CD4-positive, CD25-positive, alpha-beta regulatory T cell (primary cell): ENCODE results near the gene OFD1. TPM values are rescaled to one million over a fixed set of nuclear protein-coding genes. Genes with fewer than 3 reads are reported as not detected.
A peak's percentile ranks its signal among the peaks of the same experiment; 100 is the strongest.

Source experiments
- ATAC-seq, 2 donors: fragments of 150-1000 bp; cut with Tn5 transposase; one replicate each; pipeline ENCODE4 v1.10.0; 2021; ENCODE audit warnings: low read depth in 2 of 2, moderate number of reproducible peaks in 2 of 2, moderate library complexity in 1 of 2
- DNase-seq, 3 donors: peaks; one replicate each; pipeline versions ENCODE4 v3.0.0 to v3.0.0-alpha.2; 2012 to 2022; ENCODE audit warnings: mixed read lengths in 1 of 3
- H3K27ac ChIP-seq: one replicate; pipeline ENCODE4 v1.7.0; 2013; ENCODE audit warnings: mild to moderate bottlenecking, low read length; ENCODE audit not compliant: insufficient read depth, poor library complexity, severe bottlenecking
- H3K27me3 ChIP-seq: one replicate; pipeline ENCODE4 v1.7.0; 2013; ENCODE audit warnings: low read length; ENCODE audit not compliant: control insufficient read depth, insufficient read depth
- H3K36me3 ChIP-seq: one replicate; pipeline ENCODE4 v1.7.0; 2013; ENCODE audit warnings: mild to moderate bottlenecking, low read length, moderate library complexity; ENCODE audit not compliant: control insufficient read depth, insufficient read depth
- H3K4me1 ChIP-seq: 2 replicates; pipeline ENCODE4 v1.7.0; 2013; ENCODE audit warnings: mild to moderate bottlenecking, low read length; ENCODE audit not compliant: insufficient read depth, control insufficient read depth, poor library complexity, severe bottlenecking
- H3K4me3 ChIP-seq: one replicate; pipeline ENCODE4 v1.7.0; 2013; ENCODE audit warnings: low read depth, mild to moderate bottlenecking, low read length, moderate library complexity
- H3K9me3 ChIP-seq, 2 experiments: 1 replicate in 1 of 2; 2 replicates in 1 of 2; pipeline ENCODE4 v1.7.0; 2013; ENCODE audit warnings: low read length in 2 of 2, mild to moderate bottlenecking in 1 of 2, moderate library complexity in 1 of 2; ENCODE audit not compliant: control insufficient read depth in 2 of 2
- H3K27ac Mint-ChIP-seq, 3 donors: one replicate each; pipeline ENCODE4 v1.8.0; 2020 to 2022; ENCODE audit warnings: mild to moderate bottlenecking in 3 of 3, mixed read lengths in 3 of 3, moderate library complexity in 2 of 3
- H3K27me3 Mint-ChIP-seq: one replicate; pipeline ENCODE4 v1.8.0; 2022; ENCODE audit warnings: mild to moderate bottlenecking, mixed read lengths
- H3K36me3 Mint-ChIP-seq: one replicate; pipeline ENCODE4 v1.8.0; 2020; ENCODE audit warnings: mixed read lengths
- H3K4me1 Mint-ChIP-seq, 4 donors: one replicate each; pipeline ENCODE4 v1.8.0; 2020 to 2022; ENCODE audit warnings: mixed read lengths in 4 of 4, mild to moderate bottlenecking in 1 of 4
- H3K4me3 Mint-ChIP-seq, 4 donors: one replicate each; pipeline ENCODE4 v1.8.0; 2020 to 2022; ENCODE audit warnings: mild to moderate bottlenecking in 4 of 4, mixed read lengths in 4 of 4, moderate library complexity in 3 of 4
- H3K9me3 Mint-ChIP-seq, 7 donors: one replicate each; pipeline ENCODE4 v1.8.0; 2020 to 2022; ENCODE audit warnings: mixed read lengths in 7 of 7, mild to moderate bottlenecking in 3 of 7, moderate library complexity in 2 of 7
- polyA plus RNA-seq, 4 donors: library from polyadenylated mRNA; unstranded; fragments of 300-500 nt; fragmentation: Illumina TruSeq; gene quantifications; one replicate each; pipeline ENCODE4 v1.2.3, GENCODE V29; 2021
- total RNA-seq: library from RNA; stranded (reverse); gene quantifications from one replicate; pipeline ENCODE4 v1.2.3, GENCODE V29; 2022

The OFD1 gene
- total and polyA plus RNA-seq, 5 donors from 2014 or later: 26.9 to 79.9 (median 34.5) TPM

- Mint-ChIP-seq H3K36me3 (no peaks in the 10 kb centered on the region), H3K4me1 (peaks cover 13 to 72% (median 50%) of the 10 kb centered on the region in 4 donors), H3K9me3 (no peaks in the 10 kb centered on the region), H3K27ac (no peak overlapping the region), H3K27me3 (no peaks in the 10 kb centered on the region), H3K4me3 (peak overlapping the region in 1 of 4 donors; percentile 32)
- Histone ChIP-seq H3K36me3 (no peaks in the 10 kb centered on the region), H3K27me3 (no peaks in the 10 kb centered on the region), H3K27ac (no peak overlapping the region), H3K4me1 (peaks cover 5% of the 10 kb centered on the region), H3K9me3 (no peaks in the 10 kb centered on the region), H3K4me3 (no peak overlapping the region)
- ATAC-seq: no peak
- DNase-seq: no peak
These were observed 37.1 kb upstream of the OFD1 start for GRCh38 chrX:13697455-13697854.

GRCh38 chrX:13697976-13698375 is 36.6 kb upstream of the OFD1 start:
- Histone ChIP-seq H3K27ac (no peak overlapping the region), H3K4me3 (no peak overlapping the region), H3K4me1 (peaks cover 6% of the 10 kb centered on the region), H3K9me3 (no peaks in the 10 kb centered on the region), H3K36me3 (no peaks in the 10 kb centered on the region), H3K27me3 (no peaks in the 10 kb centered on the region)
- no peak overlapping the region for H3K27ac Mint-ChIP-seq
- no peak for DNase-seq
- H3K36me3 Mint-ChIP-seq: no peaks in the 10 kb centered on the region
- no peaks in the 10 kb centered on the region for H3K27me3 Mint-ChIP-seq
- ATAC-seq: no peak
- H3K4me1 Mint-ChIP-seq: peaks cover 18 to 72% (median 49%) of the 10 kb centered on the region in 4 donors
- no peak overlapping the region for H3K4me3 Mint-ChIP-seq
- no peaks in the 10 kb centered on the region for H3K9me3 Mint-ChIP-seq

- Histone ChIP-seq H3K4me3 (no peak overlapping the region), H3K27ac (no peak overlapping the region), H3K4me1 (peaks cover 6% of the 10 kb centered on the region), H3K36me3 (no peaks in the 10 kb centered on the region), H3K9me3 (no peaks in the 10 kb centered on the region), H3K27me3 (no peaks in the 10 kb centered on the region)
- no peak overlapping the region for H3K4me3 Mint-ChIP-seq
- no peak overlapping the region for H3K27ac Mint-ChIP-seq
- H3K36me3 Mint-ChIP-seq: no peaks in the 10 kb centered on the region
- DNase-seq (no peak), ATAC-seq (no peak)
- H3K27me3 Mint-ChIP-seq: no peaks in the 10 kb centered on the region
- peaks cover 18 to 72% (median 46%) of the 10 kb centered on the region in 4 donors for H3K4me1 Mint-ChIP-seq
- no peaks in the 10 kb centered on the region for H3K9me3 Mint-ChIP-seq
These were observed 36.1 kb upstream of the OFD1 start for GRCh38 chrX:13698432-13698831.

GRCh38 chrX:13699183-13699826 is 35.2 kb upstream of the OFD1 start:
- no peaks in the 10 kb centered on the region for H3K27me3 ChIP-seq
- peak overlapping the region in 1 of 3 donors; percentile 83 for H3K27ac Mint-ChIP-seq
- H3K27ac ChIP-seq: no peak overlapping the region
- H3K36me3 ChIP-seq: no peaks in the 10 kb centered on the region
- ATAC-seq (no peak), DNase-seq (no peak)
- no peak overlapping the region for H3K4me3 ChIP-seq
- no peaks in the 10 kb centered on the region for H3K27me3 Mint-ChIP-seq
- peaks cover 6% of the 10 kb centered on the region for H3K4me1 ChIP-seq
- no peaks in the 10 kb centered on the region for H3K36me3 Mint-ChIP-seq
- peaks cover 25 to 72% (median 47%) of the 10 kb centered on the region in 4 donors for H3K4me1 Mint-ChIP-seq
- no peaks in the 10 kb centered on the region for H3K9me3 ChIP-seq
- no peaks in the 10 kb centered on the region for H3K9me3 Mint-ChIP-seq
- H3K4me3 Mint-ChIP-seq: no peak overlapping the region

GRCh38 chrX:13700380-13700779 is 34.2 kb upstream of the OFD1 start:
- ATAC-seq: no peak
- Mint-ChIP-seq H3K27me3 (no peaks in the 10 kb centered on the region), H3K9me3 (no peaks in the 10 kb centered on the region), H3K36me3 (no peaks in the 10 kb centered on the region), H3K4me1 (peaks cover 21 to 61% (median 45%) of the 10 kb centered on the region in 4 donors), H3K4me3 (no peak overlapping the region), H3K27ac (peak overlapping the region in 1 of 3 donors; percentile 27)
- Histone ChIP-seq H3K36me3 (no peaks in the 10 kb centered on the region), H3K4me3 (no peak overlapping the region), H3K27me3 (no peaks in the 10 kb centered on the region), H3K9me3 (no peaks in the 10 kb centered on the region), H3K27ac (no peak overlapping the region), H3K4me1 (peaks cover 6% of the 10 kb centered on the region)
- DNase-seq: no peak

- Mint-ChIP-seq H3K27me3 (no peaks in the 10 kb centered on the region), H3K9me3 (no peaks in the 10 kb centered on the region), H3K27ac (peak overlapping the region in 2 of 3 donors; percentile 82 to 89), H3K4me1 (peaks cover 18 to 49% (median 37%) of the 10 kb centered on the region in 4 donors), H3K36me3 (peaks cover 3% of the 10 kb centered on the region), H3K4me3 (peak overlapping the region in 1 of 4 donors; percentile 13)
- H3K27ac ChIP-seq: no peak overlapping the region
- H3K27me3 ChIP-seq: no peaks in the 10 kb centered on the region
- H3K9me3 ChIP-seq: no peaks in the 10 kb centered on the region
- H3K4me3 ChIP-seq: no peak overlapping the region
- ATAC-seq: no peak
- peaks cover 6% of the 10 kb centered on the region for H3K4me1 ChIP-seq
- no peak for DNase-seq
- peaks cover 2% of the 10 kb centered on the region for H3K36me3 ChIP-seq
These were observed 32.3 kb upstream of the OFD1 start for GRCh38 chrX:13702111-13702789.

GRCh38 chrX:13703135-13703534 is 31.4 kb upstream of the OFD1 start:
- Mint-ChIP-seq H3K9me3 (no peaks in the 10 kb centered on the region), H3K4me1 (peaks cover 18 to 46% (median 34%) of the 10 kb centered on the region in 4 donors), H3K36me3 (peaks cover 8% of the 10 kb centered on the region), H3K27me3 (no peaks in the 10 kb centered on the region), H3K4me3 (no peak overlapping the region), H3K27ac (peak overlapping the region in 2 of 3 donors; percentile 13 to 69)
- H3K9me3 ChIP-seq: no peaks in the 10 kb centered on the region
- ATAC-seq (no peak), DNase-seq (no peak)
- H3K27ac ChIP-seq: no peak overlapping the region
- peaks cover 6% of the 10 kb centered on the region for H3K4me1 ChIP-seq
- H3K27me3 ChIP-seq: no peaks in the 10 kb centered on the region
- H3K4me3 ChIP-seq: no peak overlapping the region
- peaks cover 2% of the 10 kb centered on the region for H3K36me3 ChIP-seq
